ENCODE results near the gene KDM3B. TPM values are rescaled to one million over a fixed set of nuclear protein-coding genes. Genes with fewer than 3 reads are reported as not detected.

The KDM3B gene
- total and polyA plus RNA-seq, 7 donors, result 11.7 to 58.3 (median 52.7) TPM

- ATAC-seq, result peak; percentile 69 to 82 (median 74)
- H3K4me1 ChIP-seq, result peaks cover 5% of the 10 kb centered on the region
- intact Hi-C loops (cut with DNase I), result loop anchor here in 1 of 2 donors (1.0 kb wide), 2 partner anchors 39 to 78 kb away; no protein-coding TSS in a partner anchor
Observed at GRCh38 chr5:138464008-138464387, 111.5 kb downstream of the KDM3B start.

GRCh38 chr5:138464388-138465260 is 112.1 kb downstream of the KDM3B start:
- H3K27me3 ChIP-seq (ENCODE audit: insufficient read depth in 3 of 3, low read length in 2 of 3), result no peaks in the 10 kb centered on the region
- H3K36me3 ChIP-seq (ENCODE audit: insufficient read depth in 1 of 2, low read depth in 1 of 2), result peaks cover 4 to 6% of the 10 kb centered on the region in 2 donors
- intact Hi-C loops (cut with DNase I), result loop anchor here (1.0 to 5.0 kb wide), 3 partner anchors 38 to 78 kb away; no protein-coding TSS in a partner anchor
- TF ChIP-seq CTCF (IDR thresholded peaks at IDR 0.05), result no peak
- DNase-seq, result peak; percentile 96 to 98
- H3K9me3 ChIP-seq, result no peaks in the 10 kb centered on the region
- H3K4me1 ChIP-seq, result peaks cover 5% of the 10 kb centered on the region
- 0 to 1% (median 0%) methylated on average over 44 to 64 of the region's 64 CpGs for WGBS, 3 donors
- ATAC-seq, result peak; percentile 80 to 89 (median 84)
- H3K4me3 ChIP-seq, result peak overlapping the region; percentile 93
- peak overlapping the region; percentile 99 for H3K27ac ChIP-seq

More at GRCh38 chr5:138464008-138464387, 111.5 kb downstream of the KDM3B start:
- Histone ChIP-seq H3K27ac (peak overlapping the region; percentile 99), H3K9me3 (no peaks in the 10 kb centered on the region), H3K27me3 (ENCODE audit: insufficient read depth in 3 of 3, low read length in 2 of 3) (no peaks in the 10 kb centered on the region), H3K4me3 (peak overlapping the region; percentile 93), H3K36me3 (ENCODE audit: insufficient read depth in 1 of 2, low read depth in 1 of 2) (peaks cover 4 to 6% of the 10 kb centered on the region in 2 donors)
- DNase-seq, result peak; percentile 97 to 99
- 0 to 1% (median 0%) methylated on average over 20 to 34 of the region's 34 CpGs for WGBS, 3 donors
- TF ChIP-seq CTCF (IDR thresholded peaks at IDR 0.05), result peak; percentile 90

GRCh38 chr5:138465261-138466124 is 113.0 kb downstream of the KDM3B start, which contains the start of gene EGR1:
EGR1 (plus strand) TSS chr5:138465479; CDS start chr5:138465762, 283 bp downstream.
- Histone ChIP-seq H3K27ac (peak within 1 kb of the TSS; percentile 99), H3K4me1 (peaks cover 5% of the 10 kb centered on the region), H3K27me3 (ENCODE audit: insufficient read depth in 3 of 3, low read length in 2 of 3) (no peaks in the 10 kb centered on the region), H3K4me3 (peak within 1 kb of the TSS; percentile 93), H3K9me3 (no peaks in the 10 kb centered on the region), H3K36me3 (ENCODE audit: insufficient read depth in 1 of 2, low read depth in 1 of 2) (peaks cover 4 to 6% of the 10 kb centered on the region in 2 donors)
- intact Hi-C loops (cut with DNase I), result loop anchor here in 1 of 2 donors (2.0 to 5.0 kb wide), 2 partner anchors 23 to 37 kb away; no protein-coding TSS in a partner anchor
- ATAC-seq, result peak; percentile 60 to 70 (median 64)
- 0 to 1% (median 1%) methylated on average over 51 to 85 of the region's 85 CpGs for WGBS, 3 donors
- TF ChIP-seq CTCF (IDR thresholded peaks at IDR 0.05), result no peak
- peak; percentile 93 to 96 for DNase-seq

GRCh38 chr5:138466125-138466899 is 113.8 kb downstream of the KDM3B start:
- peaks cover 5% of the 10 kb centered on the region for H3K4me1 ChIP-seq
- WGBS, 3 donors, result 14 to 17% (median 16%) methylated on average over 38 to 39 of the region's 39 CpGs
- peak in 1 of 2 donors; percentile 36 for DNase-seq

More at GRCh38 chr5:138466125-138466899, 113.8 kb downstream of the KDM3B start:
- no peak for TF ChIP-seq CTCF (IDR thresholded peaks at IDR 0.05)
- Histone ChIP-seq H3K4me3 (peak overlapping the region; percentile 93), H3K27me3 (ENCODE audit: insufficient read depth in 3 of 3, low read length in 2 of 3) (no peaks in the 10 kb centered on the region), H3K9me3 (no peaks in the 10 kb centered on the region), H3K27ac (no peak overlapping the region), H3K36me3 (ENCODE audit: insufficient read depth in 1 of 2, low read depth in 1 of 2) (peaks cover 4 to 6% of the 10 kb centered on the region in 2 donors)
- intact Hi-C loops (cut with DNase I), result loop anchor here in 1 of 2 donors (2.0 to 5.0 kb wide), 2 partner anchors 22 to 36 kb away; no protein-coding TSS in a partner anchor
- ATAC-seq, result no peak

All from psoas muscle (tissue), 8 donors.